Left lung (tissue), 10 donors: Measurements from ENCODE around the gene NHS. TPM values are rescaled to one million over a fixed set of nuclear protein-coding genes. Genes with fewer than 3 reads are reported as not detected.

ENCODE experiments used
- ATAC-seq: fragments of 200-7000 bp; cut with Tn5 transposase; one replicate; pipeline ENCODE4 v1.9.1; 2020; ENCODE audit warnings: moderate library complexity
- DNase-seq, 4 donors: peaks; one replicate each; pipeline ENCODE4 v3.0.0-alpha.2; 2013 to 2020
- H3K27ac ChIP-seq, 2 donors: fragments of 200-600 bp; sonication (generic) in 1 of 2; one replicate each; pipeline versions ENCODE4 v1.5.0 to v1.8.0; 2020 to 2021
- H3K27me3 ChIP-seq, 2 donors: fragments of 200-600 bp; sonication (generic) in 1 of 2; one replicate each; pipeline versions ENCODE4 v1.5.0 to v1.8.0; 2020 to 2021
- H3K36me3 ChIP-seq, 2 donors: fragments of 200-600 bp; sonication (generic) in 1 of 2; one replicate each; pipeline versions ENCODE4 v1.5.0 to v1.8.0; 2020 to 2021
- H3K4me1 ChIP-seq, 2 donors: fragments of 200-600 bp; one replicate each; pipeline ENCODE4 v1.8.0; 2021
- H3K4me3 ChIP-seq, 2 donors: fragments of 200-600 bp; sonication (generic) in 1 of 2; one replicate each; pipeline versions ENCODE4 v1.5.0 to v1.8.0; 2020 to 2021; ENCODE audit warnings: mild to moderate bottlenecking in 1 of 2
- H3K9me3 ChIP-seq, 2 donors: fragments of 200-600 bp; sonication (generic) in 1 of 2; one replicate each; pipeline versions ENCODE4 v1.5.0 to v1.8.0; 2020 to 2021
- intact Hi-C, 2 donors: fragments of 100-400 bp; cut with DNase I; formaldehyde crosslinking; loops; one replicate each; pipeline versions ENCODE4 v1.11.2 to v1.14.2; 2022
- polyA plus RNA-seq, 6 donors: library from polyadenylated mRNA; unstranded; fragments of 120-200 nt; gene quantifications; one replicate each; pipeline ENCODE4 v1.2.1, GENCODE V29; 2013; ENCODE audit not compliant: insufficient read length in 6 of 6
- total RNA-seq, 2 donors: library from RNA; stranded (reverse); fragmentation: NEBNext Ultra II Directional; extraction: Animal tissue kit (Norgen Biotek cat#: 25700); gene quantifications; one replicate each; pipeline ENCODE4 v1.2.1, GENCODE V29; 2021
- TF ChIP-seq, protein P1 (sequence below), 2 donors: fragments of 200-600 bp; sonication (generic) in 1 of 2; IDR thresholded peaks; one replicate each; pipeline versions ENCODE4 v1.5.0 to v1.8.0; 2021; ENCODE audit warnings: antibody characterized with exemption in 2 of 2
- donor health status: DM: no; HTN: yes; CAD: no.
- donor health status: DM: no; HTN: no; CAD: no.

Gene NHS
- total and polyA plus RNA-seq, 8 donors = 1.4 to 8.3 (median 6.5) TPM

GRCh38 chrX:17736856-17737709, 362.1 kb downstream of the NHS start, which contains the start of gene SCML1:
Gene SCML1, plus strand, starts transcription at chrX:17737493. Its CDS starts 6,694 bp downstream, at chrX:17744187.
- Histone ChIP-seq H3K27ac (peak within 1 kb of the TSS; percentile 76 to 79), H3K4me1 (no peaks in the 10 kb centered on the region), H3K36me3 (no peaks in the 10 kb centered on the region), H3K4me3 (peak within 1 kb of the TSS; percentile 43 to 52), H3K9me3 (no peaks in the 10 kb centered on the region), H3K27me3 (peaks cover 4 to 17% of the 10 kb centered on the region in 2 donors)
- ATAC-seq (peak; percentile 96), DNase-seq (peak; percentile 91 to 98 (median 96))
- intact Hi-C loops = no loop called here
- TF ChIP-seq, protein P1, sequence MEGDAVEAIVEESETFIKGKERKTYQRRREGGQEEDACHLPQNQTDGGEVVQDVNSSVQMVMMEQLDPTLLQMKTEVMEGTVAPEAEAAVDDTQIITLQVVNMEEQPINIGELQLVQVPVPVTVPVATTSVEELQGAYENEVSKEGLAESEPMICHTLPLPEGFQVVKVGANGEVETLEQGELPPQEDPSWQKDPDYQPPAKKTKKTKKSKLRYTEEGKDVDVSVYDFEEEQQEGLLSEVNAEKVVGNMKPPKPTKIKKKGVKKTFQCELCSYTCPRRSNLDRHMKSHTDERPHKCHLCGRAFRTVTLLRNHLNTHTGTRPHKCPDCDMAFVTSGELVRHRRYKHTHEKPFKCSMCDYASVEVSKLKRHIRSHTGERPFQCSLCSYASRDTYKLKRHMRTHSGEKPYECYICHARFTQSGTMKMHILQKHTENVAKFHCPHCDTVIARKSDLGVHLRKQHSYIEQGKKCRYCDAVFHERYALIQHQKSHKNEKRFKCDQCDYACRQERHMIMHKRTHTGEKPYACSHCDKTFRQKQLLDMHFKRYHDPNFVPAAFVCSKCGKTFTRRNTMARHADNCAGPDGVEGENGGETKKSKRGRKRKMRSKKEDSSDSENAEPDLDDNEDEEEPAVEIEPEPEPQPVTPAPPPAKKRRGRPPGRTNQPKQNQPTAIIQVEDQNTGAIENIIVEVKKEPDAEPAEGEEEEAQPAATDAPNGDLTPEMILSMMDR (IDR thresholded peaks at IDR 0.05) = no peak

GRCh38 chrX:17737710-17737985, 362.6 kb downstream of the NHS start:
- peak overlapping the region; percentile 76 to 79 for H3K27ac ChIP-seq
- no peaks in the 10 kb centered on the region for H3K36me3 ChIP-seq
- no peaks in the 10 kb centered on the region for H3K9me3 ChIP-seq
- intact Hi-C loops = no loop called here
- TF ChIP-seq, protein P1 (IDR thresholded peaks at IDR 0.05) = no peak
- DNase-seq (no peak), ATAC-seq (peak; percentile 1)
- no peaks in the 10 kb centered on the region for H3K4me1 ChIP-seq
- H3K27me3 ChIP-seq = peaks cover 4 to 17% of the 10 kb centered on the region in 2 donors
- peak overlapping the region; percentile 43 to 52 for H3K4me3 ChIP-seq

GRCh38 chrX:17737986-17738713, 363.1 kb downstream of the NHS start:
- intact Hi-C loops = no loop called here
- no peaks in the 10 kb centered on the region for H3K36me3 ChIP-seq
- ATAC-seq (peak; percentile 47), DNase-seq (peak in 3 of 4 donors; percentile 35 to 61 (median 54))
- H3K27ac ChIP-seq = peak overlapping the region; percentile 76 to 79
- no peaks in the 10 kb centered on the region for H3K4me1 ChIP-seq
- TF ChIP-seq, protein P1 (IDR thresholded peaks at IDR 0.05) = no peak
- peaks cover 4 to 17% of the 10 kb centered on the region in 2 donors for H3K27me3 ChIP-seq
- peak overlapping the region; percentile 43 to 52 for H3K4me3 ChIP-seq
- H3K9me3 ChIP-seq = no peaks in the 10 kb centered on the region

- ATAC-seq = no peak
- Histone ChIP-seq H3K27ac (peak overlapping the region; percentile 76 to 79), H3K4me1 (no peaks in the 10 kb centered on the region), H3K4me3 (peak overlapping the region; percentile 43 to 52), H3K9me3 (no peaks in the 10 kb centered on the region), H3K27me3 (peaks cover 4 to 17% of the 10 kb centered on the region in 2 donors), H3K36me3 (no peaks in the 10 kb centered on the region)
- TF ChIP-seq, protein P1 (IDR thresholded peaks at IDR 0.05) = no peak
- intact Hi-C loops = no loop called here
- no peak for DNase-seq
Measured at GRCh38 chrX:17738737-17739535, 363.9 kb downstream of the NHS start.
